ENCODE data around the gene SMYD3.

The SMYD3 gene

GRCh38 chr1:245896258-245896657, 610.8 kb downstream of the SMYD3 start:
- H3K36me3 ChIP-seq (replicated peaks; ENCODE audit: insufficient read depth, low read length), result no peaks in the 10 kb centered on the region
- no peaks in the 10 kb centered on the region for H3F3A ChIP-seq (ENCODE audit: insufficient read depth, low read length)
- H4K20me1 ChIP-seq (ENCODE audit: insufficient read depth, low read length), result no peaks in the 10 kb centered on the region
- no peak overlapping the region for H3K4me2 ChIP-seq (ENCODE audit: low read depth, low read length)
- no peak for TF ChIP-seq CTCF (IDR thresholded peaks at IDR 0.05; ENCODE audit: low read length)
- no peak for TF ChIP-seq EZH2 (optimal IDR thresholded peaks at IDR 0.05; ENCODE audit: low read depth, low read length)
- no peak for TF ChIP-seq EZH2phosphoT487 (IDR thresholded peaks at IDR 0.05; ENCODE audit: low read length)
- no peak for DNase-seq
- H3K4me1 ChIP-seq (ENCODE audit: low read length), result no peaks in the 10 kb centered on the region
- no peak overlapping the region for H3K27ac ChIP-seq (ENCODE audit: low read length)
- no peaks in the 10 kb centered on the region for H3K9me3 ChIP-seq (replicated peaks; ENCODE audit: insufficient read depth, low read length)
- H3K4me3 ChIP-seq (ENCODE audit: low read length), result no peak overlapping the region
- H3K9me2 ChIP-seq (replicated peaks; ENCODE audit: insufficient read depth, low read length), result no peaks in the 10 kb centered on the region
- no peaks in the 10 kb centered on the region for H3K79me2 ChIP-seq (ENCODE audit: low read length)
- no peak overlapping the region for H3K9ac ChIP-seq (ENCODE audit: low read length)
- H3K27me3 ChIP-seq (replicated peaks; ENCODE audit: insufficient read depth, low read length), result no peaks in the 10 kb centered on the region
- no peak overlapping the region for H2AFZ ChIP-seq (ENCODE audit: low read length)

- Histone ChIP-seq H3K9ac (ENCODE audit: low read length) (no peak overlapping the region), H4K20me1 (ENCODE audit: insufficient read depth, low read length) (no peaks in the 10 kb centered on the region), H3K79me2 (ENCODE audit: low read length) (no peaks in the 10 kb centered on the region), H3K27me3 (replicated peaks; ENCODE audit: insufficient read depth, low read length) (no peaks in the 10 kb centered on the region), H3K4me1 (ENCODE audit: low read length) (no peaks in the 10 kb centered on the region), H3K9me2 (replicated peaks; ENCODE audit: insufficient read depth, low read length) (no peaks in the 10 kb centered on the region), H2AFZ (ENCODE audit: low read length) (no peak overlapping the region), H3K4me2 (ENCODE audit: low read depth, low read length) (no peak overlapping the region), H3K9me3 (replicated peaks; ENCODE audit: insufficient read depth, low read length) (no peaks in the 10 kb centered on the region), H3K4me3 (ENCODE audit: low read length) (no peak overlapping the region), H3K36me3 (replicated peaks; ENCODE audit: insufficient read depth, low read length) (no peaks in the 10 kb centered on the region), H3K27ac (ENCODE audit: low read length) (no peak overlapping the region), H3F3A (ENCODE audit: insufficient read depth, low read length) (no peaks in the 10 kb centered on the region)
- TF ChIP-seq EZH2phosphoT487 (IDR thresholded peaks at IDR 0.05; ENCODE audit: low read length) (no peak), EZH2 (optimal IDR thresholded peaks at IDR 0.05; ENCODE audit: low read depth, low read length) (no peak), CTCF (IDR thresholded peaks at IDR 0.05; ENCODE audit: low read length) (no peak)
- DNase-seq, result no peak
Observed at GRCh38 chr1:245895455-245895959, 611.6 kb downstream of the SMYD3 start.

GRCh38 chr1:245894843-245895242, 612.2 kb downstream of the SMYD3 start:
- H3K4me2 ChIP-seq (ENCODE audit: low read depth, low read length), result no peak overlapping the region
- H4K20me1 ChIP-seq (ENCODE audit: insufficient read depth, low read length), result no peaks in the 10 kb centered on the region
- H3K36me3 ChIP-seq (replicated peaks; ENCODE audit: insufficient read depth, low read length), result no peaks in the 10 kb centered on the region
- TF ChIP-seq EZH2phosphoT487 (IDR thresholded peaks at IDR 0.05; ENCODE audit: low read length), result no peak
- no peak for TF ChIP-seq EZH2 (optimal IDR thresholded peaks at IDR 0.05; ENCODE audit: low read depth, low read length)
- TF ChIP-seq CTCF (IDR thresholded peaks at IDR 0.05; ENCODE audit: low read length), result no peak
- no peak overlapping the region for H3K9ac ChIP-seq (ENCODE audit: low read length)
- no peak overlapping the region for H2AFZ ChIP-seq (ENCODE audit: low read length)
- H3F3A ChIP-seq (ENCODE audit: insufficient read depth, low read length), result no peaks in the 10 kb centered on the region
- H3K9me3 ChIP-seq (replicated peaks; ENCODE audit: insufficient read depth, low read length), result no peaks in the 10 kb centered on the region
- H3K79me2 ChIP-seq (ENCODE audit: low read length), result no peaks in the 10 kb centered on the region
- H3K9me2 ChIP-seq (replicated peaks; ENCODE audit: insufficient read depth, low read length), result no peaks in the 10 kb centered on the region
- H3K4me1 ChIP-seq (ENCODE audit: low read length), result no peaks in the 10 kb centered on the region
- H3K4me3 ChIP-seq (ENCODE audit: low read length), result no peak overlapping the region
- no peak for DNase-seq
- no peaks in the 10 kb centered on the region for H3K27me3 ChIP-seq (replicated peaks; ENCODE audit: insufficient read depth, low read length)
- no peak overlapping the region for H3K27ac ChIP-seq (ENCODE audit: low read length)
